Ascending aorta (tissue), 2 donors: ENCODE data around the gene AARS2. TPM values are rescaled to one million over a fixed set of nuclear protein-coding genes. Genes with fewer than 3 reads are reported as not detected.

Source experiments
- DNase-seq, 2 donors: peaks; one replicate each; pipeline ENCODE4 v3.0.0-alpha.2; 2019; ENCODE audit warnings: low spot score in 2 of 2
- H3K27ac ChIP-seq, 2 donors: fragments of 200-600 bp; sonication (generic); one replicate each; pipeline ENCODE4 v1.5.1; 2016 to 2017; ENCODE audit warnings: mild to moderate bottlenecking in 1 of 2
- H3K27me3 ChIP-seq: fragments of 200-600 bp; sonication (generic); one replicate; pipeline ENCODE4 v1.5.1; 2017
- H3K36me3 ChIP-seq, 2 donors: fragments of 200-600 bp; sonication (generic); one replicate each; pipeline ENCODE4 v1.5.1; 2016
- H3K4me1 ChIP-seq, 2 donors: fragments of 200-600 bp; sonication (generic); one replicate each; pipeline ENCODE4 v1.5.1; 2016 to 2017; ENCODE audit warnings: mild to moderate bottlenecking in 1 of 2
- H3K4me3 ChIP-seq, 2 donors: fragments of 200-600 bp; sonication (generic); one replicate each; pipeline ENCODE4 v1.5.1; 2016 to 2017; ENCODE audit warnings: mild to moderate bottlenecking in 1 of 2
- H3K9me3 ChIP-seq, 2 donors: fragments of 200-600 bp; sonication (generic); one replicate each; pipeline ENCODE4 v1.5.1; 2016
- intact Hi-C: fragments of 100-400 bp; cut with DNase I; formaldehyde crosslinking; loops from one replicate; pipeline ENCODE4 v1.15.1; 2023
- total RNA-seq: library from RNA; depleted of rRNA; stranded (reverse); fragments of >200 nt; gene quantifications from one replicate; pipeline ENCODE4 v1.1.0, GENCODE V29; 2016
- TF ChIP-seq, protein P1 (sequence below), 3 experiments: fragments of 200-600 bp in 2 of 3; fragments of 450-650 bp in 1 of 3; sonication (generic) in 2 of 3; IDR thresholded peaks; one replicate each; pipeline ENCODE4 v1.5.1; 2016 to 2019; ENCODE audit warnings: antibody characterized with exemption in 3 of 3, mild to moderate bottlenecking in 1 of 3, moderate library complexity in 1 of 3

AARS2 gene
- total RNA-seq, 1 donor from 2014 or later, result 4.5 TPM

DNA sequence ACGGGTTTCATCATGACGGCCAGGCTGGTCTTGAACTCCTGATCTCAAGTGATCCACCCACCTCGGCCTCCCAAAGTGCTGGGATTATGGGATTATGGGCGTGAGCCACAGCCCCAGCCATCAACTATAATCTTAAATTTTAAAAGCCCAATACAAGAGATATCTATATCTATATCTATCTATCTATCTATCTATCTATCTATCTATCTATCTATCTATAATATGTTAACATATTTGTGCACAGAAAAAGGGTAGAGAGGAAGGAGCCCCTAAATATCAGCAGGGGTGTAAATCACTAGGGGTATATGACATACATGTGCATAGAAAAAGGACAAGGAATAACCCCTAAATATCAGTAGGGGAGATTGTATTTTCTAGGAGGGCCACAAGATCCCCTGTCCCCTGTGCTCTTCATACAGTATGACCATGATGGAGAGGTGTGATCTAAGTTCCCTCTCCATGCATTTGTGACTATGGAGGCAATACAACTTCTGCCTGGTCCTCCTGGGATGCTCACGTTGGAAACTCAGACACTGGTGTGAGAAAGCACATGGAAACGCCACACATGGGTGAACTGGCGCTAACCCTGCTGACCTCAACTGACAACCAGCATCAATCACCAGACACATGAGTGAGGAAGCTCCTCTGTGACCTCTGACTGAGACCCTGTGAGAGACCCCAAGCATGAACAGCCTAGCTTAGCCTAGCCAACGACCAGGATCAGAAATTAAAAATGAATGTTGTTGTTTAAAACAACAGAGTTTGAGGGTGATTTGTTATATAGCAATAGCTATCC, 28.1 kb upstream of the AARS2 start:
- Histone ChIP-seq H3K27me3 (peaks cover 3% of the 10 kb centered on the region), H3K4me3 (no peak overlapping the region), H3K36me3 (no peaks in the 10 kb centered on the region), H3K9me3 (no peaks in the 10 kb centered on the region), H3K4me1 (no peaks in the 10 kb centered on the region), H3K27ac (no peak overlapping the region)
- TF ChIP-seq, protein P1, sequence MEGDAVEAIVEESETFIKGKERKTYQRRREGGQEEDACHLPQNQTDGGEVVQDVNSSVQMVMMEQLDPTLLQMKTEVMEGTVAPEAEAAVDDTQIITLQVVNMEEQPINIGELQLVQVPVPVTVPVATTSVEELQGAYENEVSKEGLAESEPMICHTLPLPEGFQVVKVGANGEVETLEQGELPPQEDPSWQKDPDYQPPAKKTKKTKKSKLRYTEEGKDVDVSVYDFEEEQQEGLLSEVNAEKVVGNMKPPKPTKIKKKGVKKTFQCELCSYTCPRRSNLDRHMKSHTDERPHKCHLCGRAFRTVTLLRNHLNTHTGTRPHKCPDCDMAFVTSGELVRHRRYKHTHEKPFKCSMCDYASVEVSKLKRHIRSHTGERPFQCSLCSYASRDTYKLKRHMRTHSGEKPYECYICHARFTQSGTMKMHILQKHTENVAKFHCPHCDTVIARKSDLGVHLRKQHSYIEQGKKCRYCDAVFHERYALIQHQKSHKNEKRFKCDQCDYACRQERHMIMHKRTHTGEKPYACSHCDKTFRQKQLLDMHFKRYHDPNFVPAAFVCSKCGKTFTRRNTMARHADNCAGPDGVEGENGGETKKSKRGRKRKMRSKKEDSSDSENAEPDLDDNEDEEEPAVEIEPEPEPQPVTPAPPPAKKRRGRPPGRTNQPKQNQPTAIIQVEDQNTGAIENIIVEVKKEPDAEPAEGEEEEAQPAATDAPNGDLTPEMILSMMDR (IDR thresholded peaks at IDR 0.05), result no peak
- intact Hi-C loops, result no loop called here
- no peak for DNase-seq

DNA sequence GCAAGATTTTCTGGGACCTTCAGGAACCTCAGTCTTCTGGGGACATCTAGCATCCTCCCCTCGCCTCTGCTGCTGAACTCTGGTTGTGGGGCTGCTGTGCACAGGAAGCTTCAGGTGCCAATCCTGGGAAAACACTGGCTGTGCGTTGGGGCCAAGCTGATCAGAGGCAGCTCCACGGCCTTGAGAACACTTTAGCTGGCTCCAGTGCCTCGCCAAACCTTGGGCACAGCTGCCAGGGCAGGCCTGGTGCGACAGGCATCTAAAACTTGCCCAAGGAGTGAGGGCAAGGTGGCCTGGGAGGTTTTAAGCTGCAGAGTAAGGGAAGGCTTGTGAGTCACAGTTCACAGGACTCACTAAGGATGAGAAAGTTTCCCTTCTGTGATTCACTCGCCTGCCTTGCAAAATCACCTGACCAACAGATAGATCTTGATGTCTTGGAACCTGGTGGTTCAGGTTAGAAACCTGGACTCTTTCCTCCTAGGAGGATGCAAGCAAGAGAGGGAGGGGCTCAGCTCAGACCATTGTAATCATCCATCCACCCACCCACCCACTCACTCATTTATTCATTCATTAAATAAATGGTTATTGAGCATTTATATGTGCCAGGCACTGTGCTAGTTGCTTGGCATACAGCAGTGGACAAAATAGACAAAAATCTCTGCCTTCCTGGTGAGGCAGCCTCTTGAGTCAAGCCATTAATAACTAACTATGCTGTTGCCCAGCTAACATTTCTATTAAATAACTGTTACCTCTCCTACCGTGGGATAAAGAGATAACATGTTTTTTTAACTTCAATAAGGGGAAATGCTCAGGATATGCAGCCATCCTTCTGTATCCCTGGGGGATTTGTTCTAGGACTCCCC, 26.8 kb upstream of the AARS2 start:
- Histone ChIP-seq H3K36me3 (no peaks in the 10 kb centered on the region), H3K4me3 (no peak overlapping the region), H3K4me1 (no peaks in the 10 kb centered on the region), H3K27ac (no peak overlapping the region), H3K27me3 (peaks cover 3% of the 10 kb centered on the region), H3K9me3 (no peaks in the 10 kb centered on the region)
- no peak for DNase-seq
- TF ChIP-seq, protein P1 (IDR thresholded peaks at IDR 0.05), result no peak
- intact Hi-C loops, result no loop called here

DNA sequence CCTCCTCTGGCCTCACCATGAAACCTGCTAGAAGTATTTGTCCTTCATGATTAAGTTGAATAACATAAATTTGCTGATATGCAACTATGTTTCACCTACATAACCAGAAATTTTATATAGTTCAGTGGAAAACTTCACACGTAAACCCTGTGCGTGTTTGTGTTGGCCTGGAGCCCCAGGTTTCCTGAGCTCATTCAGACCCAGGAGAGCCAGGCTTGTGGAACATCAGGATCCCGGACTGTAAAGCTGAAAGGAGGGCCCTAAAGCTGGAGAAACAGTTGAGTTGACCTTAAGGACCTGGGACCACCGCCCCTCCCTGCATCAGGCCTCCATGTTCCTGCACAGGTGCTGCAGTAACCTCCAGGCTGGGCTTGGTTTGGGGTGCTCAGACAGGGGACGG, 26.2 kb upstream of the AARS2 start:
- no peaks in the 10 kb centered on the region for H3K9me3 ChIP-seq
- no peak for DNase-seq
- TF ChIP-seq, protein P1 (IDR thresholded peaks at IDR 0.05), result no peak
- intact Hi-C loops, result no loop called here
- H3K4me3 ChIP-seq, result no peak overlapping the region
- H3K4me1 ChIP-seq, result no peaks in the 10 kb centered on the region
- H3K36me3 ChIP-seq, result no peaks in the 10 kb centered on the region
- H3K27ac ChIP-seq, result no peak overlapping the region
- H3K27me3 ChIP-seq, result peaks cover 3% of the 10 kb centered on the region

DNA sequence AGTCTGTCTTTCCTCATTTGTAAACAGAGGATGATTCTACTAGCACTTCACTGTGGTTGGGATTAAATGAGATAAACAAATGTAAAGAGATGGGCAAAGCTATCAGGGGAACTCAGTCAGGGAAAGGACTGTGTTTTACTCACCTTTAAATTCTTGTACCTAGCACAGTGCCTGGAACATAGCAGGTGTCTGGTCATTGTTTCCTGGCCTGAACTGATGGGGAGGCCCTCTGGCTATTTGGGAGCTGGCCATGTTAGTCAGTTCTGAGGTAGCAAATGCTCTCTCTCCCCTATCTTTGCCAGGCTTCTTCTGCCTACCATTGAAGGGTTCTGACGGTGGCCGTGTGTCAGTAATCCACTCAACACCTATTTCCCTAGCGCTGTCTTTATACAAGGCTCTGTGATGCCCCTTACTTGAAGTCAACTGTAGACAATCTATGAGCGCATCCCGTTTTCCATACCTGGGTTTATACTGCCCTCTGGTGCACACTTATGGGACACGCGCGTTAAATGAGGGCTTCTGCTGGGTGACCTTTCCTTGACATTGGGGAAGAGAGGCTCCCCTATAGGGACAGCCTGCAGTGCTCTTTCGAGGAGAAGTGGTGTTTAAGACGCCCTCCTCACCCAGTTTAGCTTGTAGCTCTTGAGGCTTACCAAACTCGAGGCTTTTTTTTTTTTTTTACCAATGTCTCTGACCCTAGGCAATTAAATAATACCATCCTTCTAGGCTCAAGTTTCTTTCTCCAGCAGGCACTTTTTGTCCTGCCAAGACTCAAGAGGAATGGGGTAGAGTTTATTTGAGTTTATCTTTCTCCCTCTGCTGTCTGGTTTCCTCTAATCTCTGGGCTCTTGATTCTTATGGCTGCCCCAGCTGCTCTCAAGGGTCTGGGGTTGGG, 25.3 kb upstream of the AARS2 start:
- Histone ChIP-seq H3K4me1 (no peaks in the 10 kb centered on the region), H3K4me3 (no peak overlapping the region), H3K27me3 (peaks cover 3% of the 10 kb centered on the region), H3K27ac (no peak overlapping the region), H3K9me3 (no peaks in the 10 kb centered on the region), H3K36me3 (no peaks in the 10 kb centered on the region)
- TF ChIP-seq, protein P1 (IDR thresholded peaks at IDR 0.05), result peak; percentile 50 to 67 (median 55)
- peak in 1 of 2 donors; percentile 76 for DNase-seq
- intact Hi-C loops, result loop anchor here (1.0 kb wide), 2 partner anchors 70 to 242 kb away; no protein-coding TSS in a partner anchor

DNA sequence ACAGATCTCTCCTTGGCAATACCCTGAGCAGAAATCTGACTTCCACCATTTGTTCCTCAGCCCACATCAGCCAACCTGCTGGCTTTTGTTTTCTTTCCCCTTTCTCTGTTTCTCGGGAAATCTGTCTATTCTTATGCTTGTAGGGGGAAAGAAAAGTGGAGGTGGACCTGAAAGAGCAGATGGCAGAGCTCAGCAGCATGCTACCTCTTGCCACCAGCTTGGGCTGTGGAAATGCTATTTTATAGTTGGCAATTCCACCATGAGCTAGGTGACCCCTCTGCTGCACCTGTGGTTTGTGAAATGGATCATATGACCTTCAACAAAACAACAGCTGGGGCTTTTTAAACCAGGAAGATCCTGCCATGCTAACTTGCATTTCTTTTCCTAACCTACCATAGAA, 22.5 kb upstream of the AARS2 start:
- TF ChIP-seq, protein P1 (IDR thresholded peaks at IDR 0.05), result no peak
- H3K27ac ChIP-seq, result no peak overlapping the region
- intact Hi-C loops, result loop anchor here (2.0 kb wide), 1 partner anchor 167 kb away; no protein-coding TSS in a partner anchor

More for the DNA sequence above, 22.5 kb upstream of the AARS2 start:
- no peaks in the 10 kb centered on the region for H3K4me1 ChIP-seq
- H3K27me3 ChIP-seq, result no peaks in the 10 kb centered on the region
- DNase-seq, result no peak
- H3K4me3 ChIP-seq, result no peak overlapping the region
- H3K36me3 ChIP-seq, result no peaks in the 10 kb centered on the region
- no peaks in the 10 kb centered on the region for H3K9me3 ChIP-seq
